GM19035 (cell line): ENCODE results near the gene LRIF1.
A peak's percentile ranks its signal among the peaks of the same experiment; 100 is the strongest.
"Not testable (repeated sequence)": the region's sequence is repeated elsewhere in the genome, so short reads cannot be mapped to it uniquely, and the experiment has no call there.

ENCODE experiments used
- ATAC-seq: cut with Tn5 transposase; IDR thresholded peaks from one replicate; pipeline ENCODE4 v1.9.1; 2021; ENCODE audit not compliant: unreplicated experiment

LRIF1 gene, protein sequence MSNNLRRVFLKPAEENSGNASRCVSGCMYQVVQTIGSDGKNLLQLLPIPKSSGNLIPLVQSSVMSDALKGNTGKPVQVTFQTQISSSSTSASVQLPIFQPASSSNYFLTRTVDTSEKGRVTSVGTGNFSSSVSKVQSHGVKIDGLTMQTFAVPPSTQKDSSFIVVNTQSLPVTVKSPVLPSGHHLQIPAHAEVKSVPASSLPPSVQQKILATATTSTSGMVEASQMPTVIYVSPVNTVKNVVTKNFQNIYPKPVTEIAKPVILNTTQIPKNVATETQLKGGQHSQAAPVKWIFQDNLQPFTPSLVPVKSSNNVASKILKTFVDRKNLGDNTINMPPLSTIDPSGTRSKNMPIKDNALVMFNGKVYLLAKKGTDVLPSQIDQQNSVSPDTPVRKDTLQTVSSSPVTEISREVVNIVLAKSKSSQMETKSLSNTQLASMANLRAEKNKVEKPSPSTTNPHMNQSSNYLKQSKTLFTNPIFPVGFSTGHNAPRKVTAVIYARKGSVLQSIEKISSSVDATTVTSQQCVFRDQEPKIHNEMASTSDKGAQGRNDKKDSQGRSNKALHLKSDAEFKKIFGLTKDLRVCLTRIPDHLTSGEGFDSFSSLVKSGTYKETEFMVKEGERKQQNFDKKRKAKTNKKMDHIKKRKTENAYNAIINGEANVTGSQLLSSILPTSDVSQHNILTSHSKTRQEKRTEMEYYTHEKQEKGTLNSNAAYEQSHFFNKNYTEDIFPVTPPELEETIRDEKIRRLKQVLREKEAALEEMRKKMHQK

DNA sequence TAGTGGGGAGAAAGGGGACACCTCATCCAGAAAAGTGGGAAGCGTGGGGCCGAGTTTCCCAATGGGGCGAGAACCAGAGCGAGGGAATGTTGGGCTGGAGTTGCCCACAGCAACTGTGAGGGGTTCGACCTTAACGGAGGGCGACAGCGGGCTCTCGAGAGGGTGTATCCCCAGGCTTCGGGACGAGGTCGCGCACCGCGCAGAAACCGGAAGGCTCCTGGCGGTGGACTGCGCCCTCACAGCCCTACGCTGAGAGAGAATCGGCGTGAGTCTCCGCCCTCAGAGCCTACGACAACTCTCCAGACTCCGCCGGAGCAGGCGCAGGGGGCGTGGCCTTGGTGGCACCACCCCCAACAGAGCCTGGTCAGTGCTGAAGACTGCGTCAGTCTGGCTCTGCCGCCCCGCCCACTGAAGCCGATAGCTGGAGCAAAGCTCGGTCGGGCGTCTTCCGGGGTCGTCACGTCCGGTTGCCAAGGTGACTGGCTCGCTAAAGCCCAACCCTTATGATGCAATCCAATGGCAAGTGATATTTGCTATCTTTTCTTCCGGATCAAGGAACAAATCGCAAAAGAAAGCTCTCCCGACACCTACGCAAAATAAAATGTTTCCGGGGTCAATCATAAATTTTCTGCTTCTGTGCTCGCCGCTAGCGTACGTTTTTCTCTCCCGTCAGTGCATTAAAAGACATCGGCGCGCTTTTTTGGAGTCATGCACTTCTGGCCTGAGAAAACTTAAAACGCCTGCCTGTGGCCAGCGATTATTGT, at the start of gene LRIF1:
Gene LRIF1 (minus strand): TSS at position 232 of the 764 bp plus-strand sequence. CDS start 234 bp downstream, outside the sequence.
- peak; percentile 98 for ATAC-seq

DNA sequence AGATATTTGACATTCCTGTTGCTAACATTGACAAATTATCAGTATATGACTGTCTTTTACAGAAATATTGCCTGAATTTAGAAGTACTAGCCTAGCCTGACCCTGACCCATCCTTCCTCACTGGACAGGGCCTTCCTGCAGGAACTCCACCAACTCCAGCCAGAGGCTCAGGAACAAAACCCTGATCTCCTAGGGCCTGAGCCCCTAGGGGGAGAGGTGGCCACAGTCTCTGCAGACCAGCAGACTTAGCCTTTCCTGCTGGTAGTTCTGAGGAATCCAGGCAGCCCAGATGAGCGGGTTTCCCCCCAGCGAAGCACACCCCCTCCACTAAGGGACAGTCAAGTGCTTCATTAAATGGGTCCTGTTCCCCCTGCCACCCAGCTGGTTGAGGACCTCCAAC, 44.3 kb upstream of the LRIF1 start:
- ATAC-seq = no peak

DNA sequence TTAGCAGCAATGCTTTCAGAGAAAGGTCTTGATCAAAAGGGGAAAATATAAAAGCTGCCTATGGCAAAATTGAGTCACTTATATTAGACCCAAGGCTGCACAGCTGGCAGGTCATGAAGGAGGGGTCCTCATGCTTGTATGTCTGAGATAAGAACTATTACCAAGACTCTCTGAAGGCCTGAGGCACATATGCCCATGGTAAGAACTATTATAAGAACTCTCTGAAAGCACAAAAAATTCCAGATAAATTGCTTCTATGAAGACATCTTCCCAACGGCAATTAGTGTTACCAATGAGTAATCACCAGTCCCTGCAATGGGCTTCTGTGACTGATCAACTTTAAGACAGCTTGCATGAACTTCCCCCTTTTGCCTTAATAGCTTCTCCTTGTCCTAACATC, 42.8 kb upstream of the LRIF1 start:
- ATAC-seq = no peak

DNA sequence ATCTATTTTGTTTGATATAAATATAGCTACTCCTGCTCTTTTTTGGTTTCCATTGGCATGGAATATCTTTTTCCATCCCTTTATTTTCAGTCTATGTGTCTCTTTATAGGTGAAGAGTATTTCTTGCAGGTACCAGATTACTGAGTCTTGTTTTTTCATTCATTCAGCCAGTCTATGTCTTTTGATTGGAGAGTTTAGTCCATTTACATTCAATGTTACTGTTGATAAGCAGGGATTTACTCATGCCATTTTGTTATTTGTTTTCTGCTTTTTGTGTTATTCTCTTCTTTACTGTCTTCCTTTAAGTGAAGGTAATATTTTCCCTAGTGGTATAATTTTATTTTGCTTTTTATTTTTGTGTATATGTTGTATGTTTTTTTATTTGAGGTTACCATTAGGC, 35.9 kb upstream of the LRIF1 start:
- not testable (repeated sequence) for ATAC-seq

DNA sequence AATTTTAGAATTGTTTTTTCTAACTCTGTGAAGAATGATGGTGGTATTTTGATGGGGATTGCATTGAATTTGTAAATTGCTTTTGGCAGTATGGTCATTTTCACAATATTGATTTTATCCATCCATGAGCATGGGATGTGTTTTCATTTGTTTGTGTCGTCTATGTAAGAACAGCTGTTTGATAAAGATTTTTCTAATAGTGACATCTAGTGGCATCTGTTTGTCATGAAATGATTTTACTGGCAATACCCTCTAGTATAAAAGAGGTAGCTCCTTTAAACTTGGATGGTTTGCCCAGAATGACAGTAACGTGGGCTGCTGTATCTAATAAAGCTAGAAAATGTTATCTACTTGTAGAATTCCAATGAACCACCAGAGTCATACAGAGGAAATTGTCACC, 28.6 kb upstream of the LRIF1 start:
- ATAC-seq = not testable (repeated sequence)

DNA sequence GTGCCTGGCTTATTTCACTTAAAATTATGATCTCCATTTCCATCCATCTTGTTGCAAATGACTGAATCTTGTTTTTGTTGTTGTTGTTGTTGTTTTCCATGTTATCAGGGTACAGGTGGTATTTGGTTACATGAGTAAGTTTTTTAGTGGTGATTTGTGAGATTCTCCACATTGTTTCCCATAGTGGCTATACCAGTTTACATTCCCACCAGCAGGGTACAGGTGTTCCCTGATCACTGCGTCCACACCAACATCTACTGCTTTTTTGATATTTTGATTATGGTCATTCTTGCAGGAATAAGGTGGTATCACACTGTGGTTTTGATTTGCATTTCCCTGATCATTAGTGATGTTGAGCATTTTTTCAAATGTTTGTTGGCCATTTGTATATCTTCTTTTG, 27.6 kb upstream of the LRIF1 start:
- ATAC-seq = not testable (repeated sequence)

DNA sequence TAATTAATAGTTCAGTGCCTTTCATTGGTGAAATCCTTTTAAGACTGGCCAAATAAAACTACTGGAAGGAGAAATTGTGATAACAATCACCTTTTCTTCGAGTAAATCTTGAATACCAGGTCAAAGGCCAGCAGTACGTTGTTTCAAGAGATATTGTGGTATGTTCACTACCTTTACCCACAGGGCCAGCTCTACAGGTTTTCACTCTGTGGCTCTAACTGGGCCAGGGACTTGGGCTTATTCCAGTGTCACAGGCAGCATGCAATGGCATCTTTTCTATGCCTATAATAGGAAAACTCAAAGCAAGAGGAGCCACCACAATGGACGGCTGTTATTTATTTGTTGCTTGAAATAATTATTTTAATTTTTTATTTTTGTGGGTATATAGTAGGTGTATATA, 26.8 kb upstream of the LRIF1 start:
- no peak for ATAC-seq

DNA sequence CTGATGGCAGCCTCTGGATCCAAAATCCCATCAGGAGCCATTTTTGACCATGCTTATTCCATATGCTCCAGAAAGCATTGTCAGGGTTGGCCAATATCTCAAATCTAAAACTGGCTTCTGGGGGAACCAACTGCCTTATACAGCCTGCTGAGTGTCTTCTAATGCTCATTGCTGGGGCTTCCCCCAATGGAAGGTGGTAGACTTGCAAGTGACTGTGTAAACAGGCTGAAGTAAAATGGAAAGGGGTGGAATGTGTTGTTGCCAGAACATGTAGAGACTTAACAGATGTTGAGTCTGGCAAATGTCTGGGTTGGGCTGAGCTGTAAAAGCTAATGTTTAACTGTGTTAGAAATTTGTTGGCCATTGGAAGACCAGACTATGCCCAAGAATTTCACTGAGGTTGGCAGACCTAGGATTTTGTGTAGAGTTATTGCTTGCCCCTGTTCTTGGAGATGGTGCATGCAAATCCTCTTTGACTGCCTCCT, 22.7 kb upstream of the LRIF1 start:
- ATAC-seq = no peak

DNA sequence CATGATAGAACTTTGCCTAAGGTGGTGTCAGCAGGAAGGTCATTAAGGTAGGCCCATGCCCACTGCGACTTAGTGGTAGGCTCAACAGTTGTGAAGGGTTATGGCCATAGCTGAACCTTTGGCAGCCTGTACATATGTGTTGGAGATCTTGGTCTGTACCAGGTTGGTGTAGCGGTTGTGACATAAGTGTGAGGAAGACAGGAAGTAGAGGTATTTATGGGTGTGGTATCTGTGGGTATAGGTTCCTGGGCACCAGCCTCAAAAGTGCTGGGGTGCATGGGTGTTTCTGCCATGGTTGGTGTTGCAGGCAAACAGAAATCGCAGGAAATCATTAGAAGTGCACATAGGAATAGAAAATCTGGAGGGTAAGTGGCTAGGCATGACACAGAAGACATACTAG, 18.6 kb upstream of the LRIF1 start:
- no peak for ATAC-seq

DNA sequence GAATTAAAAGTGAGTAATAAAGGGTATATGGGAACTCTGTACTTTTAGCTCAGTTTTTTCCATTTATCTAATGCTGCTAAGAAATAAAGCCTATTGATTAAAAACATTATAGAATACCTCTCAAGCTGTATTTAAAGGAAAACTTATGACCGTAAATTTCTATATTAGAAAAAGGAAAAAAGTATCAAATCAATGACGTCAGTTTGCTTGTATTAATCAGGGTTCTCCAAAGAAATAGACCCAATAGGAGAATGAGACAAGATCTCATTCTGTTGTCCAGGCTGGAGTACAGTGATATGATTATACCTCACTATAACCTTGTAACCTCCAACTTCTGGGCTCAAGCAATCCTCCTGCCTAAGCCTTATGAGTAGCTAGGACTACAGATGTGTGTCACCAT, 15.4 kb upstream of the LRIF1 start:
- no peak for ATAC-seq

DNA sequence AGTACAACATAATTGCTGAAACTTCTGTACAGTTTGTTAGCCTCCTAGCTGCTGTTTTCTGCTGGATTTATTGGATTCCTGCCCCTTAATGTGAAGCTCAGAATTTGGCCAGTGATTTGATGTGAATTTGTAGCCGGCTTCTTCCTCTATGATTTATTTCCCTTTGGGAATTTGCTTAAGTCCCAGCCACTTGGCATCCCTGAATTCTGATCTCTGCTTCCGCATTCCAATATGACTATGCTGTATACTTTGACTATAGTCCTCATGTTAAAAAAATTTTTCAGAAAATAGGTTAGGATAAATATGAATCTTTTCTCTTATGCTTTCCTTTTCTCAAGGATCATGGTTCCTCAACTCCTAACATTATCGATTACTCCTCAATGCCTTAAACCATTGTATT, 12.4 kb upstream of the LRIF1 start:
- no peak for ATAC-seq

DNA sequence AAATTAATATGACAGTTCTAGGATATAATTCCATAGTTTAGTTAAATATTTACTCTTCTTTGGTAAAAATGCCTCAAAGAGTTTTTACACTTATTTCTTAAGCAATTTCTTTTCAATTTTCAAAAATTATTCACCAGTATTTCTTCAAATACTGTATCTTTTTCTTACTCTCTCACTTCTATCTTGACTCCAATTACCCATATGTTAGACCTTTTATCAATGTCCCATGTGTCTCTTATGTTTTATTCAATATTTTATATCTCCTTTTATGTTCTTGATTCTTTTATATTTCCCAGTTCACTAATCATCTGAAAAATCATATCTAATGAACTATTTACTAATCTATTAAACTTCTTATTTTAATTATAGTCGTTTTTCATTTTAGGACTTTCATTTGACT, 11.5 kb upstream of the LRIF1 start:
- no peak for ATAC-seq

DNA sequence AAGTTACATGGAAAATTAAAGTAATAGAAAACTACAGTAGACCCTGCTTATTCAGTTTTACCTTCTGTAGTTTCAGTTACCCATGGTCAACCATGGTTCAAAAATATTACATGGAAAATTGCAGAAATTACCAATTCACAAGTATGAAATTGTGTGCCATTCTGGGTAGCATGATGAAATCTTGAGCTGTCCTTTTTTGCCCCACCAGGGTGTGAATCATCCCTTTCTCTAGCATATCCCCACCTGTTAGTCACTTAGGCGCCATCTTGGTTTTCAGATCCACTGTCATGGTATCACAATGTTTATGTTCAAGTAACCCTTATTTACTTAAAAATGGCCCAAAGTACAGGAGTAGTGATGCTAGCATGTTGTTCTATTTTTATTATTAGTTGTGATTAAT, 3.5 kb upstream of the LRIF1 start:
- no peak for ATAC-seq

DNA sequence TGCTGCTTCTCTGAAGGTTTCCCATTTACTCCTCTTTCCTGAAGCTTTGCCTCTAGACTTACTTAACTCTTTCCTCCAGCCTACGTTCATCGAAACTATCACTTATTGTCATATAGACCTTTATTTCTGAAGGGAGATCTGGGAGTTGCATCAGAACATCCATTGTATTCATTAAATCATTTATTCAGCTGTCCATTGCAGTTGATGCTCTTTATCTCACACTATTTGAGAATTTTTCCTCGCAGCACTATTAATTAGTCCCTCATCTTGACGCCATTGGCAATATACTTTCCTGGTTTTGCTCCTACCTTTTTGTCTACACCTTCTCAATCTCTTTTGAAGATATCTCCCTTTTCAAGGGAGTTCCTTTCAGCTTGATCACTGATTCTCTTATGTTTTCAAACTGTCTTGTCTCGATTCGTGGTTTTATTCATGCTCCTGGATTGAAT, 757 bp upstream of the LRIF1 start:
- ATAC-seq = no peak

DNA sequence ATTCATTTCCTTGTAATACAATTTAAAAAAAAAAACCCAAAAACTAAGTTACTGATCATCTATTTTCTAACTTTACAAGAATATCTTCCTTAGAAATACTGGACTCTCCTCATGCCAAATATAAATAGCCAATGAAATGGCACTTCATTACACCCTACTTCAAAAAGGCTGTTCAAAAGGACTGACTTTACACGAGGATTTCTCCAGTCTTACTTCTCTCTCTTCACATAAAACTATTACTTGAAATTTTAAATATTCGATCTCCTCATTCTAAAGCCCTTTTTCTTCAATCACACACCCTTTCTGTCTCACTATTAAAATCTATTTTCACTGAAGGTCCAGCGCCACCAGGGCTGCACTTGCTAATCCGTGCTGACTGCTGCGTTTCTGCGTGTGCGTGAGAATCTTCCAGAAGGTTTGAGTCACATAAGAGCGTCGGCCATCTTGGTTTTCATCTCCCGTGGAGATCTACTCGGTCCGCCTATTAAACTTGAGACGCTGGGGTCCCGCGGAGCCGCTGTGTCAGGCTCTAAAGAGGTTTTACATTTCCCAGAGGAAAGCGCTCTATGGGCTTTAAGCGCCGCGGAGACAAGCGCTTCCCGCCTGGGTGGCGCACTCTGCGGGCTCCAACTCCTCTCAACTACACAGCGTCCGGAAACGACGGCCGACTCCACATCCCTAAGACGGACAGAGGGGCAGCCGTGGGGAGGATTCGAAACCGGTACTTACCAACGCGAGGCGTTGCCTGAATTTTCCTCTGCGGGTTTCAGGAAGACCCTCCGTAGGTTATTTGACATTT, 631 bp downstream of the LRIF1 start:
- peak; percentile 38 for ATAC-seq

DNA sequence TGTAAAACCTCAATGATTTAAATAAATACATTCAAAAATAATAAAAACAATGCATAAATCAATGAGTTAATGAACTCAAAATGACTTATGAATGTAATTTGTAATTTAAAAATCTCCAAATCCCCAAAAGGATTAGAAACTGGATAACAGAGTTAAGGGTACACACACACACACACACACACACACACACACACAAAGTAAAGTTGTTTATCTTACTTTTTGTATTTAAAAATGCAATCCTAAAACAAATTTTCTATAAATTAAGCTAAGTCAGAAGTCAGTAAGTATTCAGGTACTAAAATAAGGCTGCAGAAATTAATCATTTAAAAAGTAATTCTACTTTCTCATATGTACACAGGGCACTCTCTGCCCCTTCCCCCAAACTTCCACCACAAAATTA, 1.8 kb downstream of the LRIF1 start:
- ATAC-seq = no peak

DNA sequence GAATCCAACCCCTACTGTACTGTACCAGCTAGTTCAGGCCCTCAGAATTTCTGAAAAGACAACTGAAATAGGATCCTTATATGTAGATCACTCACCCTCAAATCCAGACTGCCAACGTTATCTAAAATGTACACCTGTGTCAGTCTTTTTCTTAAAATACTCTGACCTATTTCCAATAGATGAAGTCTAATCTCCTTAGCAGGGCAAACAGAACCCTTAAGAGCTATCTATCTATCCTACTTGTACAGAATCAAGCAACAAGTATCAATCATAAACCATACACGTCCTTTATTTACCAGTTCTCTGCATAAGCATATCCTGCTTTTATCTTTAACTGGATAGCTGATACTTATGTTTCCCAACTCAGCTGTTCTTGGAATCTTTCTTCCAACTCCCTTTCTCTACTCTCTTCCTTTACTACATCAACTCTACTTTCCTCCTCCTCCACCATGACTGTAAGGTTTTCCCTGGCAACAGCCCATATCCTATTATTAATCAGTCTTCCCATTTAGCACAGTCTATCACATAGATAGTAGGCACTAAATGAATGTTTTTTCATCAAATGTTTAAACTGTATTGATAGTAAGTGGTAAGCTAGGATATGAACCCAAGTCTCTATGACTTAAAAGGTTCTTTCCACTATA, 2.8 kb downstream of the LRIF1 start:
- ATAC-seq = no peak

DNA sequence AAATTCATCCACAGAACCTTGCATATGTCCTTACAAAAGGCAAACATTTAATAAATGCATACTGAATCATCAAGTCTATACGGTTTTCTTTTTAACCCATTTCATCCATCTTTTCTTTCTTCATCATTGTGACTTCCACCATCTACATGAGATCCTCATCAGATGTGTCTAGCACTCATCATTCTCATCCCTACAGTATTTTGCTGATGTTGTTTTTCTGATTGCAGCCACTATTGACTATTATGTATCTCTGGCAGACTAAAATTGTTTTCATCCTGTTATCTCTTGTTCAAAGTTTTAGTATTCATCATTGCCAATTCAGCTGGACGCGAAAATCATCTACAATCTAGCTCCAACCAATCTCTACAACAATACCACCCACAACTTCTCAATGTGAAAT, 5.9 kb downstream of the LRIF1 start:
- ATAC-seq = no peak

DNA sequence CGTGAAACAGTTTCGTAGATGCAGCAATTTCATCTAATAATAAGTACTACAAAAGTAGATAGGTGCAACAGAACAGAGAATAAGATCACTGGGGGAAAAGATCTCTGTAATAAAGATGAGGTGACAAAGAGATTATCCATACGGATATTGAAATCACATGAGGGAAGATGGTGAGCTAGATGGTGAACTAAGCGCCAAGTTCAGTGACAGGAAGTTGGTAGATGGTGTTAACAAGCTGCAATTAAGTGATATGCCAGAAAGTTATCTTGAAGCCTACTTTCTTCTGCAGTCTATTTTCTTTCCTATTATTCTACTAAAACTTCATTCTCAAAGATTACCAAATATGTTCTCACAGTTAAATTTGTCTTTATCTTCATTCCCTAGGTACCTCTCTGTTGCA, 7.1 kb downstream of the LRIF1 start:
- ATAC-seq = no peak

DNA sequence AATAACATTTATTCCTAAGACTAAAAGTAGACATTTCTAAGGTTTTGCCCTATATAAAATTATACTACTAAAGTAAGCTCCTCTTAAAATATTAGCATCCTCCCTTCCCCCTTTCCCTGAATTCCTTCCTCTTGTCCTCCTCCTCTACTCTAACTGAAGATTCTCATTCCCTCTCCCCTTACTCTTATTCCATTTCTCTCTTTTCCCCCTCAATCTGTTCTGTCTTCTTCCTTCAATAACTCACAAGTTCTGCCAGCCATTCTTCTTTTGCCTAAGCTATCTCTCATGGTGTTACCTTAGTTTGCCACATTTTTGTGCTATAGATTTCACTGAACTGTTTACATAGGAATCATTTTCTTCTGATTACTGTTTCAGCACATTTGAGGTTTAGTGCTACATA, 10.7 kb downstream of the LRIF1 start:
- no peak for ATAC-seq
